Esophagus squamous epithelium (tissue), 5 donors: ENCODE data around the gene HEBP2. TPM values are rescaled to one million over a fixed set of nuclear protein-coding genes. Genes with fewer than 3 reads are reported as not detected.

Source experiments
- DNase-seq: peaks from one replicate; lab custom pipeline; 2025; lab: John Stamatoyannopoulos, UW
- H3K27ac ChIP-seq, 4 donors: fragments of 200-600 bp; sonication (generic); one replicate each; pipeline ENCODE4 v1.5.1; 2016 to 2019; ENCODE audit warnings: mild to moderate bottlenecking in 1 of 4
- H3K27me3 ChIP-seq, 4 donors: fragments of 200-600 bp; sonication (generic); 1 replicate in 3 of 4; 2 replicates in 1 of 4; pipeline versions ENCODE4 v1.5.1 to v1.6.0; 2017 to 2021; ENCODE audit warnings: antibody characterized with exemption in 1 of 4
- H3K36me3 ChIP-seq, 3 donors: fragments of 200-600 bp; sonication (generic); one replicate each; pipeline ENCODE4 v1.5.1; 2016 to 2019
- H3K4me1 ChIP-seq, 3 donors: fragments of 200-600 bp; sonication (generic); one replicate each; pipeline ENCODE4 v1.5.1; 2017 to 2019
- H3K4me3 ChIP-seq, 4 donors: fragments of 200-600 bp; sonication (generic); 1 replicate in 3 of 4; 2 replicates in 1 of 4; pipeline ENCODE4 v1.5.1; 2016 to 2019; ENCODE audit warnings: mild to moderate bottlenecking in 2 of 4, moderate library complexity in 1 of 4
- H3K9me3 ChIP-seq, 3 donors: fragments of 200-600 bp; sonication (generic); one replicate each; pipeline ENCODE4 v1.5.1; 2016 to 2019
- CTCF ChIP-seq, 6 experiments: fragments of 450-650 bp in 4 of 6; fragments of 200-600 bp in 2 of 6; sonication (generic) in 2 of 6; IDR thresholded peaks; one replicate each; pipeline ENCODE4 v1.5.1; 2016 to 2019; ENCODE audit warnings: antibody characterized with exemption in 6 of 6, mild to moderate bottlenecking in 4 of 6, moderate library complexity in 4 of 6
- POLR2A ChIP-seq, 4 donors: fragments of 450-650 bp; IDR thresholded peaks; one replicate each; pipeline ENCODE4 v1.6.1; 2017; ENCODE audit warnings: antibody characterized with exemption in 4 of 4, mild to moderate bottlenecking in 4 of 4, moderate library complexity in 3 of 4
- WGBS, 2 donors: methylation state at CpG; one replicate each; pipeline ENCODE4 v1.1.5; 2018; 5-methylcytosine and 5-hydroxymethylcytosine counted together
- intact Hi-C: fragments of 100-400 bp; cut with DNase I; formaldehyde crosslinking; loops from one replicate; pipeline ENCODE4 v1.15.0; 2022
- total RNA-seq, 4 donors: library from RNA; depleted of rRNA; stranded (reverse); fragments of >200 nt; gene quantifications; one replicate each; pipeline ENCODE4 v1.1.0, GENCODE V29; 2016
- donor health status: DM: yes; HTN: yes; CAD: no.

HEBP2 gene
- total RNA-seq, 4 donors from 2014 or later, result 62.1 to 193 (median 90.8) TPM

GRCh38 chr6:138403324-138403800 lies 661 bp upstream of the HEBP2 start:
- DNase-seq, result no peak
- Histone ChIP-seq H3K4me3 (peak overlapping the region; percentile 75 to 98 (median 88)), H3K27me3 (no peaks in the 10 kb centered on the region), H3K27ac (peak overlapping the region; percentile 94 to 99 (median 97)), H3K9me3 (no peaks in the 10 kb centered on the region), H3K4me1 (peaks cover 8 to 46% (median 14%) of the 10 kb centered on the region in 3 donors), H3K36me3 (peaks cover 9 to 30% (median 19%) of the 10 kb centered on the region in 3 donors)
- intact Hi-C loops, result loop anchor here (10.0 kb wide), 1 partner anchor 289 kb away; no protein-coding TSS in a partner anchor
- TF ChIP-seq POLR2A (IDR thresholded peaks at IDR 0.05), result no peak
- TF ChIP-seq CTCF (IDR thresholded peaks at IDR 0.05), result no peak
- WGBS, 2 donors, result 0% methylated on average over 2 of the region's 30 CpGs

GRCh38 chr6:138404666-138405337 lies 779 bp downstream of the HEBP2 start:
- peaks cover 8 to 60% (median 19%) of the 10 kb centered on the region in 3 donors for H3K4me1 ChIP-seq
- TF ChIP-seq POLR2A (IDR thresholded peaks at IDR 0.05) (no peak), CTCF (IDR thresholded peaks at IDR 0.05) (no peak)
- peaks cover 11 to 44% (median 22%) of the 10 kb centered on the region in 3 donors for H3K36me3 ChIP-seq
- no peaks in the 10 kb centered on the region for H3K9me3 ChIP-seq
- peak overlapping the region; percentile 94 to 99 (median 97) for H3K27ac ChIP-seq
- no peaks in the 10 kb centered on the region for H3K27me3 ChIP-seq
- DNase-seq, result no peak
- WGBS, 2 donors, result 3 to 8% methylated on average over 28 of the region's 35 CpGs
- H3K4me3 ChIP-seq, result peak overlapping the region; percentile 75 to 98 (median 88)
- intact Hi-C loops, result loop anchor here (10.0 kb wide), 1 partner anchor 290 kb away; no protein-coding TSS in a partner anchor

- peaks cover 11 to 55% (median 22%) of the 10 kb centered on the region in 3 donors for H3K36me3 ChIP-seq
- WGBS, 2 donors, result 78 to 86% methylated on average over 5 of the region's 5 CpGs
- peak overlapping the region; percentile 75 to 98 (median 88) for H3K4me3 ChIP-seq
These were observed 1.9 kb downstream of the HEBP2 start for GRCh38 chr6:138405816-138406413.

GRCh38 chr6:138406443-138406842 lies 2.4 kb downstream of the HEBP2 start:
- WGBS, 2 donors, result 58 to 65% methylated on average over 2 of the region's 2 CpGs
- intact Hi-C loops, result loop anchor here (10.0 kb wide), 1 partner anchor 292 kb away; no protein-coding TSS in a partner anchor
- H3K4me3 ChIP-seq, result no peak overlapping the region
- peak overlapping the region in 3 of 4 donors; percentile 94 to 99 (median 97) for H3K27ac ChIP-seq
- H3K36me3 ChIP-seq, result peaks cover 11 to 60% (median 22%) of the 10 kb centered on the region in 3 donors
- TF ChIP-seq POLR2A (IDR thresholded peaks at IDR 0.05) (no peak), CTCF (IDR thresholded peaks at IDR 0.05) (peak in 1 of 6 experiments; percentile 24)
- H3K9me3 ChIP-seq, result no peaks in the 10 kb centered on the region
- H3K27me3 ChIP-seq, result no peaks in the 10 kb centered on the region
- DNase-seq, result no peak
- H3K4me1 ChIP-seq, result peaks cover 16 to 76% (median 33%) of the 10 kb centered on the region in 3 donors

More at GRCh38 chr6:138405816-138406413, 1.9 kb downstream of the HEBP2 start:
- TF ChIP-seq POLR2A (IDR thresholded peaks at IDR 0.05) (no peak), CTCF (IDR thresholded peaks at IDR 0.05) (no peak)
- no peak for DNase-seq
- H3K4me1 ChIP-seq, result peaks cover 16 to 71% (median 28%) of the 10 kb centered on the region in 3 donors
- intact Hi-C loops, result loop anchor here (10.0 kb wide), 1 partner anchor 291 kb away; no protein-coding TSS in a partner anchor
- no peaks in the 10 kb centered on the region for H3K27me3 ChIP-seq
- H3K27ac ChIP-seq, result peak overlapping the region in 3 of 4 donors; percentile 94 to 99 (median 97)
- no peaks in the 10 kb centered on the region for H3K9me3 ChIP-seq
